RWPE2 (cell line): ENCODE measurements around the gene MON2.

Experiments used
- ATAC-seq: fragments of 200-7000 bp; cut with Tn5 transposase; 3 replicates; pipeline ENCODE4 v1.9.1; 2021; ENCODE audit warnings: low read depth
- DNase-seq: peaks from one replicate; pipeline ENCODE4 v3.0.0-alpha.2; 2020; ENCODE audit warnings: low spot score
- H3K27ac ChIP-seq: fragments of 450-650 bp; 2 replicates; pipeline ENCODE4 v1.5.1; 2017; ENCODE audit warnings: mild to moderate bottlenecking; ENCODE audit not compliant: poor library complexity, severe bottlenecking
- H3K27me3 ChIP-seq: fragments of 250-450 bp; sonication (Bioruptor Pico); 2 replicates; pipeline ENCODE4 v1.5.1; 2021; ENCODE audit warnings: mild to moderate bottlenecking, moderate library complexity; ENCODE audit not compliant: insufficient read depth, poor library complexity, severe bottlenecking
- H3K36me3 ChIP-seq: fragments of 250-450 bp; sonication (Bioruptor Pico); 2 replicates; pipeline ENCODE4 v1.5.1; 2020; ENCODE audit warnings: low read depth, mild to moderate bottlenecking, moderate library complexity
- H3K4me1 ChIP-seq: fragments of 250-450 bp; sonication (Bioruptor Pico); 2 replicates; pipeline ENCODE4 v1.5.1; 2021; ENCODE audit warnings: mild to moderate bottlenecking, moderate library complexity; ENCODE audit not compliant: insufficient read depth, poor library complexity, severe bottlenecking
- H3K4me3 ChIP-seq: fragments of 250-450 bp; sonication (Bioruptor Pico); 2 replicates; pipeline ENCODE4 v1.5.1; 2021; ENCODE audit warnings: mild to moderate bottlenecking, moderate library complexity; ENCODE audit not compliant: severe bottlenecking
- H3K9me3 ChIP-seq: fragments of 250-450 bp; sonication (Bioruptor Pico); 2 replicates; pipeline ENCODE4 v1.5.1; 2021; ENCODE audit warnings: mild to moderate bottlenecking, moderate library complexity; ENCODE audit not compliant: severe bottlenecking
- CTCF ChIP-seq: fragments of 450-650 bp; IDR thresholded peaks from one replicate; pipeline ENCODE4 v1.5.1; 2017; ENCODE audit warnings: mild to moderate bottlenecking, moderate library complexity; ENCODE audit not compliant: poor library complexity, severe bottlenecking

MON2 gene

GRCh38 chr12:62532333-62532732, 65.7 kb downstream of the MON2 start:
- H3K4me1 ChIP-seq = peaks cover 3% of the 10 kb centered on the region
- no peak for DNase-seq
- H3K9me3 ChIP-seq = no peaks in the 10 kb centered on the region
- ATAC-seq = no peak
- no peak overlapping the region for H3K4me3 ChIP-seq
- no peak for TF ChIP-seq CTCF
- H3K27me3 ChIP-seq = no peaks in the 10 kb centered on the region
- H3K36me3 ChIP-seq = peaks cover 50% of the 10 kb centered on the region
- no peak overlapping the region for H3K27ac ChIP-seq

GRCh38 chr12:62533087-62533754, 66.6 kb downstream of the MON2 start:
- Histone ChIP-seq H3K4me1 (peaks cover 7% of the 10 kb centered on the region), H3K27ac (no peak overlapping the region), H3K4me3 (no peak overlapping the region), H3K9me3 (no peaks in the 10 kb centered on the region), H3K27me3 (no peaks in the 10 kb centered on the region), H3K36me3 (peaks cover 54% of the 10 kb centered on the region)
- no peak for ATAC-seq
- DNase-seq = no peak
- TF ChIP-seq CTCF = no peak

GRCh38 chr12:62533755-62534107, 67.1 kb downstream of the MON2 start:
- no peak overlapping the region for H3K27ac ChIP-seq
- H3K36me3 ChIP-seq = peaks cover 59% of the 10 kb centered on the region
- H3K27me3 ChIP-seq = no peaks in the 10 kb centered on the region
- no peaks in the 10 kb centered on the region for H3K9me3 ChIP-seq
- no peak for TF ChIP-seq CTCF
- DNase-seq (no peak), ATAC-seq (no peak)
- H3K4me3 ChIP-seq = no peak overlapping the region
- peaks cover 7% of the 10 kb centered on the region for H3K4me1 ChIP-seq

GRCh38 chr12:62536546-62536945, 69.9 kb downstream of the MON2 start:
- no peak for TF ChIP-seq CTCF

GRCh38 chr12:62537551-62537950, 70.9 kb downstream of the MON2 start:
- TF ChIP-seq CTCF = no peak
- H3K27me3 ChIP-seq = no peaks in the 10 kb centered on the region
- H3K4me1 ChIP-seq = peaks cover 7% of the 10 kb centered on the region
- H3K27ac ChIP-seq = no peak overlapping the region
- no peak overlapping the region for H3K4me3 ChIP-seq
- peaks cover 79% of the 10 kb centered on the region for H3K36me3 ChIP-seq
- no peaks in the 10 kb centered on the region for H3K9me3 ChIP-seq
- DNase-seq = no peak
- no peak for ATAC-seq

More at GRCh38 chr12:62536546-62536945, 69.9 kb downstream of the MON2 start:
- Histone ChIP-seq H3K9me3 (no peaks in the 10 kb centered on the region), H3K36me3 (peaks cover 75% of the 10 kb centered on the region), H3K27me3 (no peaks in the 10 kb centered on the region), H3K4me3 (no peak overlapping the region), H3K4me1 (peaks cover 7% of the 10 kb centered on the region), H3K27ac (no peak overlapping the region)
- DNase-seq = no peak
- ATAC-seq = no peak
